Effector CD4-positive, alpha-beta T cell (primary cell): ENCODE data around the gene ZNRD2.

ENCODE experiments used
- DNase-seq: peaks from one replicate; pipeline ENCODE4 v3.0.0-alpha.2; 2020

ZNRD2 gene

GRCh38 chr11:65574109-65574810 lies 4.0 kb downstream of the ZNRD2 start:
- DNase-seq: peak; percentile 79

- no peak for DNase-seq
These were observed 4.7 kb downstream of the ZNRD2 start for GRCh38 chr11:65574811-65575567.

GRCh38 chr11:65575568-65576231 lies 5.4 kb downstream of the ZNRD2 start, which contains the start of gene EHBP1L1:
EHBP1L1 (plus strand) TSS chr11:65576053; CDS start chr11:65576303, 250 bp downstream.
- DNase-seq: peak; percentile 74

- DNase-seq: no peak
These were observed 6.1 kb downstream of the ZNRD2 start for GRCh38 chr11:65576232-65576866.

DNA sequence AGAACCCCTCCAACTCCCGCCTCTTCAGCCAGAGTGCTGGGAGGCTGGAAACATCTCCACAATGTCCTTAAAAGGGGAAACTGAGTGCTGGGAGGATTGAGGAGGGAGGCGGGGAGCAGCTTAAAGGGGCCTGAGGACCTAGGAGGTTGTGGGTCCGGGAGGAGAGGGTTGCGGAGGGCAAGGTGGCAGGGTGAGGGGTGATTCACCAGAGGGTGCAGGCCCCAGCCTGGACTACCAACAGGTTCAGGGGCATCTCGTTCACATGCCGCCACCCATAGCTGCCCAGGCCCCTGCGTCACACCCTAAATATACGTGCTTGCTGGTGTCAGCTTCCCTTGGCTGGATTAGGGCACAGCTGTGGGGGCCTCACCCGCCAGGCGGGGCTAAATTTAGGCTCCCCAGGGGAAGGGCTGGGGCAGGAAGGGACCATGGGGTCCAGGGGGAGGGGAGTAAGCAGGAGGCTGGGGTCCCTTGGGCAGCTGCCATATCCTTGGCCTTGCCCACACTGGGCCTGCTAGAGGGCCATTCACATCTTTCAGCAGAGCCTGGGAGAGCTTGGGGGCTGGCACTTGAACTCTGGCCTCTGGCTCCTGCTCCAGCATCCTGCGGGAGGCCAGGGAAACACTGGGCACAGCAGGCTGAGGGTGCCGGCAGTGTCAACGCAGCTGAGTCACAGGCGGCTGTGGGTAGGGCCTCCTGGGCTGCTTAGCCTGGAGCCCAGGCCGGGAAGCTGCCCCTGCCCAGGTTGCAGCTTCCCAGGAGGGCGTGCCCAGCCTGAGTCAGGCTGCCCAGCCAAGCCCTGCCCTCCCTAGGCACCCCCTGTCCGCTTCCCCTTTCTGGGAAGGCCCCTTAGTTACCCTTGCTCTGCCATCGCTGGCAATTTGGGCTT lies 6.8 kb downstream of the ZNRD2 start:
- no peak for DNase-seq

- no peak for DNase-seq
These were observed 7.5 kb downstream of the ZNRD2 start for GRCh38 chr11:65577756-65578109.

DNA sequence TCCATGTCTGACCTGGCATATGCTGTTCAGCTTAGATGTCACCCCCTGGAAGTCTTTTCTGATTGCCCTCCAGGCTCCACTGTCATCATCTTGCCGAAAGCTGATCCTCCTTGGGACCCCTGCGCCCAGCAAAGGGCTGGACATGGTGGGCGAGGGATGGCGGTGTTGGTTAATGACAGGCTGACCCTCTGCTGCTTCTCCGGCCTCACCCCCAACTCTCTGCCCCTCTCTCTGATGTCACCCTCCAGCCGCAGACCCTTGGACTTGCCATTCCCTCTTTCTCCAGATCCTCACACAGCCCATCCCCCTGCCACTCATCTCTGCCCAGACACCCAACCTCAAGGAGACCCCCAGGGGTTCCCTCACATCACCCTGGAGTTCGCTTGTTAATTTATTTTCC lies 7.9 kb downstream of the ZNRD2 start:
- no peak for DNase-seq

- DNase-seq: no peak
These were observed 8.4 kb downstream of the ZNRD2 start for GRCh38 chr11:65578667-65579066.

- no peak for DNase-seq
These were observed 9.0 kb downstream of the ZNRD2 start for GRCh38 chr11:65579291-65579690.

- DNase-seq: no peak
These were observed 9.9 kb downstream of the ZNRD2 start for GRCh38 chr11:65580031-65580692.

DNA sequence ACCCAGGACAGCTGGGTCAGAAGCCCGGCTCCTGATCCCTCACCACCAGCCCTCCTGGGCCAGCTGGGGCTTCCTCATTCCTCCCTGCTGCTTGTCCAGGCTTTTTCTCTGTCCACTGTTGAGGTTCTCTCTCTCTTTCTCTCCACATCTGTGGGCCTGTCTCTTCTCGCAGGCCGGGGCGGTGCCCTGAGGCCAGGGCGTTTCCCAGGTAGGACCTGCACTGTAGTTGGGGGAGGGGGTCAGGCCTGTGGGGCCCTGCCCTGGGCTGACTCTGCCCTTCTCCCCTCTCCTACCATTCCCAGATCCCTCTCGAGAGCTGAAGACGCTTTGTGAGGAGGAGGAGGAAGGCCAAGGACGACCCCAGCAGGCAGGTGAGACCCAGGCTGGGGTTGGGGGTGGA lies 10.5 kb downstream of the ZNRD2 start:
- no peak for DNase-seq

DNA sequence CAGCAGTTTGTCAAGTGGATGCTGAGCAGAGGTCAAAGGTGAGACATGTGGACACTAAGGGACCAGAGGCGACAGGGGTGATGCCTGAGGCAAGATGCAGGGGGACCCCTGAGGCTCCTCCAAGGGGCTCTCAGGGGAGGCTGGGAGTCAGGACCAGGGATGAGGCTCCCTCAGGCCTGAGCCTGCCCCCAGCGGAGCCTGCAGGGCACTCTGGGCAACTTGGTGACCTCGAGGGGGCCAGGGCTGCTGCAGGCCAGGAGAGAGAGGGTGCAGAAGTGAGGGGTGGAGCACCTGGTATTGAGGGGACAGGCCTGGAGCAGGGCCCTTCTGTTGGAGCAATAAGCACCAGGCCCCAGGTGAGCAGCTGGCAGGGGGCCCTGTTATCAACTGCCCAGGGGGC lies 11.7 kb downstream of the ZNRD2 start:
- DNase-seq: no peak

DNA sequence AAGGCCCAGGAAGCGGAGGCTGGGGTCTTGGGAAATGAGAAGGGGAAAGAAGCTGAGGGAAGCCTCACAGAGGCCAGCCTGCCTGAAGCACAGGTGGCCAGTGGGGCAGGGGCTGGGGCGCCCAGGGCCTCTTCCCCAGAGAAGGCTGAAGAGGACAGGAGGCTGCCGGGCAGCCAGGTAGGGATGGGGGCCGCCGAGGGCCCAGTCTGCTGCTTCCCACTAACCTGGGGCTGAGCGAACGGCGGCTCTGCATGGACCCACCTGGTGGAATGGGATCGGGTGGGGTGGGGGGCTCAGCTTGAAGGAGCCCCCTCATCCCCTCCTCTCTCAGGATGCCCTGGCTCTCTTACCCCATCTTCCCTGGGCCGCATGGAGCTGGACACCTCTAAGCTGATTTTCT lies 13.3 kb downstream of the ZNRD2 start:
- DNase-seq: no peak

DNA sequence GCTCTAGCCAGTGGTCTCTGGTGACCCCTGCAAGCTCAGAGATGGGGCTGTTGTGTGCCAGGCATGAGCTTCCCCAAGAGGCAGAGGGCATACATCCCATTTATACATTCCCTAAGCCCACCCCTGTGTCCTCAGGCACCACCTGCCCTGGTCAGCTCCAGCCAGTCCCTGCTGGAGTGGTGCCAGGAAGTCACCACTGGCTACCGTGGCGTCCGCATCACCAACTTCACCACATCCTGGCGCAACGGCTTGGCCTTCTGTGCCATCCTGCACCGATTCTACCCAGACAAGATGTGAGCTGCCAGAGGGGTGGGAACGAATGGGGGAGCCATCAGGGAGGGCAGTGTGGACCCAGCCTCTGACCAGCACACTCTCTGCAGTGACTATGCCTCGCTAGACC lies 13.8 kb downstream of the ZNRD2 start:
- DNase-seq: no peak

DNA sequence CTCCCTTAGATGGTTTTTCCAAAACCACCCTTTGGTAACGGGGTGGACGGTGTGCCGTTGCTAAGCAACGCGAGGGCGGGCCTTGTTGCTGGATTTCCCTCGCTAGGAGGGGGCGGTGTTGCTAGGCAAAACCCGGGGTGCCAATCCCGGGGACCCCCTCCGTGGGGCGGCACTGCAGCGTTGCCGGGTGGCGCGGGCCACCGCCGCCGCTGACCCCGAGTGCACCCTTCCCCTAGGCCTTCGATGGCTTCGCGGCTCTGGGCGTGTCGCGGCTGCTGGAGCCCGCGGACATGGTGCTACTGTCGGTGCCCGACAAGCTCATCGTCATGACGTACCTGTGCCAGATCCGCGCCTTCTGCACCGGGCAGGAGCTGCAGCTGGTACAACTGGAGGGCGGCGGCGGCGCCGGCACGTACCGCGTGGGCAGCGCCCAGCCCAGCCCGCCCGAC lies 14.5 kb downstream of the ZNRD2 start:
- DNase-seq: no peak

- no peak for DNase-seq
These were observed 15.3 kb downstream of the ZNRD2 start for GRCh38 chr11:65585396-65586246.

GRCh38 chr11:65586247-65586630 lies 16.0 kb downstream of the ZNRD2 start:
- no peak for DNase-seq

- DNase-seq: no peak
These were observed 16.4 kb downstream of the ZNRD2 start for GRCh38 chr11:65586676-65587075.

DNA sequence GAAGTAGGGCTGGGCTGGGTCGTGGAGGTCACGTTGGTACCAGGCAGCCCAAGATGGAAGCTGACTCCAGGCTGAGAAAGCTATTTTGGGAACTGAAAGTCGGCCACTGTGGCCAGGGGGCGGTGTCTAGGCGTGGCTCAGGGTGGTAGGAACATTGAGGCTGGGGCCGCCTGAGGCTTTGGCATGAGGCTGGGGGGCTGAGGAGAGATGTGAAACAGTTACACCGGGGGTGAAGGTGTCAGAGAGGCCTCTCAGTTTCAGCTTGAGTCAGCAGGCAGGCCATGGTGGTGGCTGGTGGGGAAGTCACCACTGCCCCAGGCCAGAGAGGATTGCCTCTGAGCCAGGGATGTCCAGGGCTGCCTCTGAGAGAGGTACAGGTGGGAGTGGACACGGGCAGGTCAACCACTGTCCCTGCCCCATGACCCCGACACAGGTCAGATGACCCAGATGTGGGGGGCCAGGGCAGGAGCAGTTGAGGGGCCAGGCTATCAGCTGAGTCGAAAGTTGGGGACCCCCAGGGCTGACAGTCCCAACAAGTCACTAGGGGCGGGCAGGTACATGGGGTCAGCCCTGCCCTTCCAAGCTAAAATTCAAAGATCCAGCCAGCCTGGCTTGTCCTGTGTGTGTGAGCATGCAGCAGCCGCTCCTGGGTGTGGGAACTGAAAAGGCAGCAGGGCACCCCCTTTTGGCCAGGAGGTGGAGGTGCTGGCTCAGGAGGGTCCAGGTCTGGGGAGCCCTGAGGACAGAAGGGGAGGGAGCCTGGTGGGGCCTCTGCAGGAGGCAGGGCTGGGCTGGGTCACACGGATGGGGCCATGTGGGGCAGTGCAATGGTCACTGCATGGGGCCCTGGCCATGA lies 18.1 kb downstream of the ZNRD2 start:
- DNase-seq: peak; percentile 68
